ENCODE measurements around the gene TUSC1.

GRCh38 chr9:25702536-25702935 is 24.3 kb upstream of the TUSC1 start:
- TF ChIP-seq POLR2AphosphoS5 (IDR thresholded peaks at IDR 0.05; ENCODE audit: insufficient read depth, low read depth, low read length) = no peak
- TF ChIP-seq MYC (IDR thresholded peaks at IDR 0.05; ENCODE audit: low read depth, low read length) = no peak
- no peak for TF ChIP-seq CTCF (IDR thresholded peaks at IDR 0.05; ENCODE audit: extremely low read depth in 1 of 2, insufficient read depth in 1 of 2, low read depth in 1 of 2, low read length in 2 of 2)
- TF ChIP-seq JUN (IDR thresholded peaks at IDR 0.05; ENCODE audit: borderline replicate concordance, insufficient read depth, insufficient read length, low read depth) = no peak
- TF ChIP-seq POLR2A (IDR thresholded peaks at IDR 0.05; ENCODE audit: low read depth, low read length) = no peak
- no peak for TF ChIP-seq EZH2 (IDR thresholded peaks at IDR 0.05; ENCODE audit: borderline replicate concordance, low read depth, low read length, severe bottlenecking)
- no peak for TF ChIP-seq MAX (IDR thresholded peaks at IDR 0.05; ENCODE audit: insufficient read depth, insufficient read length)

Data from endothelial cell of umbilical vein (primary cell).